Stimulated activated CD4-positive, alpha-beta T cell treated with anti-CD3 and anti-CD28 coated beads, Interleukin-4, amount 100 ng/mL, for 24 hours (primary cell): Measurements from ENCODE around the gene ASXL2.

ENCODE experiments used
- DNase-seq: peaks from one replicate; pipeline ENCODE4 v3.0.0-alpha.2; 2020

The ASXL2 gene

GRCh38 chr2:25797620-25798488 lies 80.4 kb downstream of the ASXL2 start:
- DNase-seq, result peak; percentile 32

GRCh38 chr2:25794544-25795276 lies 83.6 kb downstream of the ASXL2 start:
- peak; percentile 14 for DNase-seq

GRCh38 chr2:25790074-25790790 lies 88.1 kb downstream of the ASXL2 start:
- no peak for DNase-seq

- no peak for DNase-seq
Observed at GRCh38 chr2:25788457-25788856, 89.8 kb downstream of the ASXL2 start.

GRCh38 chr2:25787020-25787419 lies 91.3 kb downstream of the ASXL2 start:
- no peak for DNase-seq

GRCh38 chr2:25784404-25784803 lies 93.9 kb downstream of the ASXL2 start:
- DNase-seq, result no peak

GRCh38 chr2:25777077-25777476 lies 101.2 kb downstream of the ASXL2 start:
- DNase-seq, result no peak

- DNase-seq, result no peak
Observed at GRCh38 chr2:25772078-25772477, 106.2 kb downstream of the ASXL2 start.

GRCh38 chr2:25763575-25763974 lies 114.7 kb downstream of the ASXL2 start:
- DNase-seq, result no peak

GRCh38 chr2:25760297-25760696 lies 118.0 kb downstream of the ASXL2 start:
- no peak for DNase-seq

- DNase-seq, result no peak
Observed at GRCh38 chr2:25758348-25758747, 119.9 kb downstream of the ASXL2 start.

- no peak for DNase-seq
Observed at GRCh38 chr2:25757906-25758305, 120.4 kb downstream of the ASXL2 start.

- no peak for DNase-seq
Observed at GRCh38 chr2:25756536-25756935, 121.8 kb downstream of the ASXL2 start.

- no peak for DNase-seq
Observed at GRCh38 chr2:25749676-25750075, 128.6 kb downstream of the ASXL2 start.

- DNase-seq, result no peak
Observed at GRCh38 chr2:25744055-25744454, 134.2 kb downstream of the ASXL2 start.

- no peak for DNase-seq
Observed at GRCh38 chr2:25743132-25743830, 135.0 kb downstream of the ASXL2 start.

- DNase-seq, result no peak
Observed at GRCh38 chr2:25742501-25742900, 135.8 kb downstream of the ASXL2 start.

- DNase-seq, result no peak
Observed at GRCh38 chr2:25740810-25741381, 137.4 kb downstream of the ASXL2 start.

- DNase-seq, result no peak
Observed at GRCh38 chr2:25738383-25739343, 139.6 kb downstream of the ASXL2 start.

GRCh38 chr2:25736899-25737515 lies 141.3 kb downstream of the ASXL2 start:
- DNase-seq, result no peak

- DNase-seq, result no peak
Observed at GRCh38 chr2:25735835-25736234, 142.5 kb downstream of the ASXL2 start.
